Measurements from ENCODE around the gene THAP8. TPM values are rescaled to one million over a fixed set of nuclear protein-coding genes. Genes with fewer than 3 reads are reported as not detected.

THAP8 gene
- total RNA-seq, 1 experiment from 2014 or later, result 5.4 TPM

GRCh38 chr19:36059180-36059910 lies 5.3 kb upstream of the THAP8 start:
- Histone ChIP-seq H4K5ac (ENCODE audit: insufficient read length, low read depth, low read length) (no peak overlapping the region), H3K27ac (ENCODE audit: insufficient read length, low read depth, low read length) (no peak overlapping the region), H2BK15ac (ENCODE audit: low read depth, low read length) (no peak overlapping the region), H3K14ac (ENCODE audit: insufficient read depth, low read length) (no peak overlapping the region), H2BK12ac (ENCODE audit: insufficient read length, low read depth, low read length) (no peak overlapping the region), H3K9me3 (ENCODE audit: control insufficient read depth, low read depth, low read length) (no peaks in the 10 kb centered on the region), H3K4me1 (ENCODE audit: insufficient read depth, low read length) (no peaks in the 10 kb centered on the region), H4K8ac (replicated peaks; ENCODE audit: insufficient read length, low read depth, low read length) (no peak overlapping the region), H3K27me3 (ENCODE audit: insufficient read depth, low read length) (no peaks in the 10 kb centered on the region), H3K56ac (ENCODE audit: insufficient read length, low read depth, low read length) (no peak overlapping the region), H3K23me2 (ENCODE audit: insufficient read length, low read depth, low read length, poor library complexity, severe bottlenecking) (peaks cover 6% of the 10 kb centered on the region), H3T11ph (ENCODE audit: low read length) (no peak overlapping the region), H3K4me2 (ENCODE audit: insufficient read depth, insufficient read length, low read length) (no peak overlapping the region), H4K20me1 (ENCODE audit: control insufficient read depth, insufficient read depth, insufficient read length) (no peaks in the 10 kb centered on the region), H3K79me1 (ENCODE audit: insufficient read depth, low read depth, low read length, poor library complexity, severe bottlenecking) (peaks cover 4% of the 10 kb centered on the region), H2BK5ac (ENCODE audit: insufficient read length, low read length) (no peak overlapping the region), H3K23ac (ENCODE audit: insufficient read length, low read depth, low read length) (no peak overlapping the region), H3K9ac (ENCODE audit: extremely low read depth, insufficient read length, low read length) (no peak overlapping the region), H4K91ac (ENCODE audit: insufficient read length, low read depth, low read length) (no peak overlapping the region), H2BK20ac (ENCODE audit: low read depth, low read length, poor library complexity, severe bottlenecking) (no peak overlapping the region), H2BK120ac (ENCODE audit: low read depth, low read length, poor library complexity, severe bottlenecking) (no peak overlapping the region), H3K18ac (ENCODE audit: insufficient read length, low read depth, low read length) (no peak overlapping the region), H2AK5ac (ENCODE audit: insufficient read length, low read length) (no peak overlapping the region), H3K4ac (ENCODE audit: low read depth, low read length) (no peak overlapping the region), H3K79me2 (ENCODE audit: insufficient read depth, low read length) (peaks cover 2% of the 10 kb centered on the region; the same call in 1 of the 2 replicates), H2AFZ (ENCODE audit: low read length) (no peak overlapping the region)
- Mint-ChIP-seq H3K27me3 (ENCODE audit: low read depth) (no peaks in the 10 kb centered on the region; the same call in 1 of the 2 replicates), H3K36me3 (ENCODE audit: insufficient read depth in 1 of 3, low read depth in 3 of 3) (peaks cover 24 to 64% (median 25%) of the 10 kb centered on the region in 3 experiments), H3K4me1 (peaks cover 11 to 13% of the 10 kb centered on the region in 2 experiments), H3K27ac (peak overlapping the region in 1 of 3 experiments; percentile 49; a peak in 2 of 7 replicates), H3K9me3 (no peaks in the 10 kb centered on the region; a peak in 1 of 5 replicates), H3K4me3 (no peak overlapping the region)
- TF ChIP-seq CTCF (conservative IDR thresholded peaks at IDR 0.05), result no peak
- DNase-seq, result no peak
- no CpG with 5 or more reads among the region's 6 CpGs for WGBS (ENCODE audit: extremely low coverage, insufficient read length, low lambda C conversion rate)
